Right cardiac atrium (tissue), 5 donors: Measurements from ENCODE around the gene WDFY1. TPM values are rescaled to one million over a fixed set of nuclear protein-coding genes. Genes with fewer than 3 reads are reported as not detected.

Experiments used
- ATAC-seq, 2 donors: fragments of 200-7000 bp; cut with Tn5 transposase; one replicate each; pipeline versions ENCODE4 v1.8.0 to v1.9.1; 2020; ENCODE audit warnings: moderate library complexity in 2 of 2, mild to moderate bottlenecking in 1 of 2
- DNase-seq, 3 donors: peaks; one replicate each; pipeline ENCODE4 v3.0.0-alpha.2; 2020
- H3K27ac ChIP-seq: one replicate; pipeline ENCODE4 v1.5.1; 2013; ENCODE audit warnings: mild to moderate bottlenecking, low read length, control low read depth, moderate library complexity
- H3K27me3 ChIP-seq: one replicate; pipeline ENCODE4 v1.6.1; 2013; ENCODE audit not compliant: control insufficient read depth, insufficient read depth
- H3K4me1 ChIP-seq: one replicate; pipeline ENCODE4 v1.6.1; 2013; ENCODE audit warnings: low read length; ENCODE audit not compliant: control insufficient read depth, insufficient read depth
- H3K4me3 ChIP-seq: one replicate; pipeline ENCODE4 v1.5.1; 2013; ENCODE audit warnings: low read length, control low read depth
- H3K9me3 ChIP-seq: one replicate; pipeline ENCODE4 v1.6.1; 2013; ENCODE audit warnings: low read length; ENCODE audit not compliant: control insufficient read depth
- WGBS: extraction: QIAGEN DNeasy Blood & Tissue Kit; methylation state at CpG from one replicate; pipeline ENCODE4 v1.1.7; 2013; 5-methylcytosine and 5-hydroxymethylcytosine counted together
- intact Hi-C, 4 donors: fragments of 100-400 bp; cut with DNase I; formaldehyde crosslinking; loops; one replicate each; pipeline versions ENCODE4 v1.11.0 to v1.14.0; 2022 to 2023
- polyA plus RNA-seq: library from polyadenylated mRNA; stranded (reverse); fragments of 200-250 nt; gene quantifications from one replicate; pipeline ENCODE4 v1.2.3, GENCODE V29; 2013
- total RNA-seq, 4 donors: library from RNA; stranded (reverse); fragmentation: NEBNext Ultra II Directional; extraction: Animal tissue kit (Norgen Biotek cat#: 25700); gene quantifications; one replicate each; pipeline ENCODE4 v1.2.1, GENCODE V29; 2021
- donor health status: healthy with polysubstance abuse.
- donor health status: DM: no; HTN: yes; CAD: no.
- donor health status: DM: no; HTN: no; CAD: no.
- donor health status: DM: no; HTN: yes; CAD: no; lungs with severe emphysema.
- donor health status: DM: yes; HTN: yes; CAD: no.

WDFY1 gene
- total and polyA plus RNA-seq, 5 donors: 10.7 to 21.2 (median 15.9) TPM

DNA sequence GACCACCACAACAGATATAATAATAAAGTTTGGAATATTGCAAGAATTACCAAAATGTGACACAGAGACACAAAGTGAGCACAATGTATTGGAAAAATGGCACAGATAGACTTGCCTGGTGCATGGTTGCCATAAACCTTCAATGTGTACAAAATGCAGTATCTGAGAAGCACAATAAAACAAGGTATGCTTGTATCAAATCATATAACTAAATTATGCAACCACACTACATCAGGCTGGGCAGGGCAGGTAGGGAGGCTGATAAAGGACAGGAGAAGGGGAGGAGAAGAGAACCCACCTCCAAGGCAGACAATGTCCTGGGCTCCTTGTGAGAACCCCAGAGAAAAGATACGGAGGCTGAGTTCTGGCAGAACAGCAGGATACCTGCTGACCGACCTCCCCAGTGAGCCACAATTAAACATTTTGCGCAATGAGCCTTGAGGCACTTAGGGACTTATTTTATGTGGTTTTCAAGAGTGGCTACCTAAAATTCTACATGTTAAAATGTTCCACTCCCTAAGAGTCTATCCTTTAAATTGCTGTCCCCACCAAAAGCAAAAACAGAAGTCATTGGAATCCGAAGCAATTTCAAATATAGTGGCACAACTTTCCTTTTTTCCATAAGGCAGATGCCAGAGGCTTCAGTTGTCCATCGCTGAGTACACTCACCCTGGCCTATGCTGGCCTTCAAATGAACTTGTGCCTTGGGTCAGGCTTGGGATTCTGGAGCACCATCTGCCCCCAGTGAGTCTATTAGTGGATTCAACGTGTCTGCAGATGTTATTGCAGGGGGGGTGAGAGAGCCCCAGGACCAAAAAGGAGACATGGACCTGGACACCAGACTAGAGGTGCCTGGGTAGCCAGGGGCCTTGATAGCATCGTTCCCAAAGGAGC lies 16.8 kb downstream of the WDFY1 start:
- Histone ChIP-seq H3K9me3 (no peaks in the 10 kb centered on the region), H3K4me1 (peaks cover 5% of the 10 kb centered on the region), H3K4me3 (no peak overlapping the region), H3K27ac (no peak overlapping the region), H3K27me3 (no peaks in the 10 kb centered on the region)
- 92% methylated on average over 7 of the region's 7 CpGs for WGBS
- DNase-seq (no peak), ATAC-seq (no peak)
- intact Hi-C loops: no loop called here

DNA sequence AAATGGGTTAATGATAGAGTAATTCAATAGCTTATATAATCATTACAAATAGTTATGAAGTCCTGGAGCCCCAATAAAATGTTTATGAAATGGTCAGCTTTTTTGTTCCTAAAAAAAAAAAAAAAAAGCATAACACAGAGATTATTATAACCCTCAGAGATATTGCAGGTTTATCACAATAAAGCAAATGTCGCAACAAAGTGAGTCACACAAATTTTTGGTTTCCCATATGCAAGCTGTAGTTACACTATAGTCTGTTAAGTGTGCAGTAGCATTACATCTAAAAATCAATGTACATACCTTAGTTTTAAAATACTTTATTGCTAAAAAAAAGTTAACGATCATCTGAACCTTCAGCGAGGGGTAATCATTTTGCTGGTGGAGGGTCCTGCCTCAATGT lies 20.0 kb downstream of the WDFY1 start:
- no peak for ATAC-seq
- Histone ChIP-seq H3K27me3 (no peaks in the 10 kb centered on the region), H3K27ac (no peak overlapping the region), H3K4me1 (peaks cover 5% of the 10 kb centered on the region), H3K9me3 (no peaks in the 10 kb centered on the region), H3K4me3 (no peak overlapping the region)
- DNase-seq: no peak
- 98% methylated on average over 3 of the region's 3 CpGs for WGBS
- intact Hi-C loops: no loop called here

DNA sequence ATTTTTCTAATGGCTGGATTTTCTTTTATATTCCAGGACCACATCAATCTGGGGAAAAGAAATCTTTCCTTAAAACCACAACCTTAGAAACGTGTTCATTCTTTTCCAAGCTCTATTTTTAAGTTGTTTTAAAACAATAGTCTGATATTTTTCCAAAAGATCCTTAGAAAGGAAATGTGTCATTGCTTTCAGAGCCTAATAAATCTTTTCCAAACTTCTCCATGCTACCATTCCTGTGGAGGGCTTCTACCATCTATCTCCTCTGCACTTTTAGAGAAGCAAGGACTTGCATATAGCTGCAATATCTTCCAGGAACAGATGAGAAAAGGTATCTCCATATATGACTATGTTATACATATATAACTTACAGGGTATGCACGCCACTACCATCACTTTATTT lies 21.2 kb downstream of the WDFY1 start:
- Histone ChIP-seq H3K27me3 (no peaks in the 10 kb centered on the region), H3K4me3 (no peak overlapping the region), H3K27ac (no peak overlapping the region), H3K4me1 (peaks cover 2% of the 10 kb centered on the region), H3K9me3 (no peaks in the 10 kb centered on the region)
- ATAC-seq: no peak
- 72% methylated on average over 2 of the region's 2 CpGs for WGBS
- DNase-seq: no peak
- intact Hi-C loops: no loop called here

DNA sequence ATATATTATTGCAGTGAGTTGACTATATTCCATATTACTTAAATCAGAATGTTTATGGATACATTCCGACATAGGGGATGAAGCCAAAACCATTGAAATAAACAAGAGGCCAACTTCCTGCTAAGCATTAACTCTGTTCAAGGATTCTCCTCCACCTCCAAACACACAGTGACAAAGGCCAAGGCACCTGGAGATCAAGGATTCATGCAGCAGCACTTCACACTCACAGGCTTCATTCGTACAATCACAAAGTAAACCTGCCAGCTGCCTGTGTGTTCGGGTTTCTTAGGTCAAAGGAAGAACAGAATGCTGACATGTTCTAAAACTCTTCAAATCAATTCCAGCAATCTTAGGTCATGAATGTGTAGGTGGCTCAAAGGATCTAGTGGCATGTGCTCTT lies 22.8 kb downstream of the WDFY1 start:
- ATAC-seq (no peak), DNase-seq (no peak)
- peaks cover 2% of the 10 kb centered on the region for H3K4me1 ChIP-seq
- H3K27ac ChIP-seq: no peak overlapping the region
- H3K4me3 ChIP-seq: no peak overlapping the region
- intact Hi-C loops: no loop called here
- H3K9me3 ChIP-seq: no peaks in the 10 kb centered on the region
- 78% methylated on average over 3 of the region's 3 CpGs for WGBS
- H3K27me3 ChIP-seq: no peaks in the 10 kb centered on the region

DNA sequence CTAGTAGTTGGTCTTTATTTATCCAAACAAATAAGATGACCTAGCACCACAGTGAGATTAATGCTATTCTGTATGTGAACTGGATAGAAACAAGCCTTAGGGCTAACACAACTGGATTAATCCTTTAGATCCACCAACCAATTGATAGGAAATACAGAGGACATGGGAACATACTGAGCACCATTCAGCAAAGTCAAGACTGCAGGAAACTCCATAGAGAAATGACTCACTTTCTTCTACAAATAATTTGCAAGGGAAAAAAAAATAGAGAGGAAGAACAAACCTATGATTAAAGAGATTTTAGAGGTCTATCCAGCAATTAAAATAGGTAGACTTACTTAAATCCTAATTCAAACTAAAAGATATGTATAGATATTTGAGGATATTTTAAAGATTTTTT lies 23.9 kb downstream of the WDFY1 start:
- no peaks in the 10 kb centered on the region for H3K27me3 ChIP-seq
- peaks cover 2% of the 10 kb centered on the region for H3K4me1 ChIP-seq
- no peak overlapping the region for H3K4me3 ChIP-seq
- ATAC-seq: no peak
- intact Hi-C loops: no loop called here
- H3K9me3 ChIP-seq: no peaks in the 10 kb centered on the region
- H3K27ac ChIP-seq: no peak overlapping the region
- no peak for DNase-seq

DNA sequence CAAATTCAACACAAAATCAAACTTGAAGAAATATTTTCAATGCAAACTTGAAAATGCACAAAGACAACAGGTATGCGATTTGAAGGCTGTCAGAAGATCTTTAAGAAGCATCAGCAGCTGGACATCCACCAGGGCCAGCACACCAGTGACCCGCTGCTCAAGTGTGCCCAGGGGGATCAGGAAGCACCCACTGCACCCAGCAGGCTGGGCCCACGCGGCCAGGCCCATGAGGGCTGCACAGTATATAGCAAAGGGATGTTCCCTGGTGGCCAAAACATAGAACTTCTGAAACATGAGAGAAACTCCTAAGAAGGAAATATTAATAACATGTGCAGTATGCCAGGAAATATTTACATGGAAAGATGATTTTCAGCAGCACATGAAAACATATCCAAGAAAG lies 25.0 kb downstream of the WDFY1 start:
- intact Hi-C loops: no loop called here
- no peak for ATAC-seq

DNA sequence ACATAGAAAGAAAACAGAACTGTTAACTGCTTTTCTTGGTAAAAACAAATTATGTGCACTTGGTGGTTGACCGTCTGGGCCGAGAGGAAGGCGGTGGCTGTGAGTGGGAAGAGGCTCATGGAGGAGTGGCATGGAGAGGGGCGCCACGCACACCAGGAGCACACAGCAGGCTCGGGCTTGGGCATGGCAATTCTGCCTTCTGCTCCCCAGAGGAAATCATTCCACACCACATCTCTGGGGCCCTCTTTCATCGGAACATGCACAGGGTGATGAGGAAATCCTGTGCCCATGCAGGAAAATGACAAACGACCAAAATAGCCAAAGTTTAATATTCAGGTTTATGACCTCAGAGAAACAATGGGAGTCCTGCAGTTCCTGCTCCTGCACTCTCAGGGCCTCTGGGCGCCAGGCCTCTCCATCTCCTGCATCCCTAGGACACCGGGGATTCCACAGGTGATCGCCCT lies 26.4 kb downstream of the WDFY1 start:
- Histone ChIP-seq H3K4me1 (peaks cover 2% of the 10 kb centered on the region), H3K4me3 (no peak overlapping the region), H3K9me3 (no peaks in the 10 kb centered on the region), H3K27ac (no peak overlapping the region), H3K27me3 (no peaks in the 10 kb centered on the region)
- intact Hi-C loops: no loop called here
- whole genome bisulfite sequencing: 67% methylated on average over 11 of the region's 11 CpGs
- ATAC-seq (peak; percentile 21 to 36), DNase-seq (no peak)

More for the DNA sequence above, 25.0 kb downstream of the WDFY1 start:
- H3K4me3 ChIP-seq: no peak overlapping the region
- H3K27ac ChIP-seq: no peak overlapping the region
- DNase-seq: no peak
- H3K9me3 ChIP-seq: no peaks in the 10 kb centered on the region
- no peaks in the 10 kb centered on the region for H3K27me3 ChIP-seq
- 96% methylated on average over 4 of the region's 4 CpGs for WGBS
- peaks cover 2% of the 10 kb centered on the region for H3K4me1 ChIP-seq

DNA sequence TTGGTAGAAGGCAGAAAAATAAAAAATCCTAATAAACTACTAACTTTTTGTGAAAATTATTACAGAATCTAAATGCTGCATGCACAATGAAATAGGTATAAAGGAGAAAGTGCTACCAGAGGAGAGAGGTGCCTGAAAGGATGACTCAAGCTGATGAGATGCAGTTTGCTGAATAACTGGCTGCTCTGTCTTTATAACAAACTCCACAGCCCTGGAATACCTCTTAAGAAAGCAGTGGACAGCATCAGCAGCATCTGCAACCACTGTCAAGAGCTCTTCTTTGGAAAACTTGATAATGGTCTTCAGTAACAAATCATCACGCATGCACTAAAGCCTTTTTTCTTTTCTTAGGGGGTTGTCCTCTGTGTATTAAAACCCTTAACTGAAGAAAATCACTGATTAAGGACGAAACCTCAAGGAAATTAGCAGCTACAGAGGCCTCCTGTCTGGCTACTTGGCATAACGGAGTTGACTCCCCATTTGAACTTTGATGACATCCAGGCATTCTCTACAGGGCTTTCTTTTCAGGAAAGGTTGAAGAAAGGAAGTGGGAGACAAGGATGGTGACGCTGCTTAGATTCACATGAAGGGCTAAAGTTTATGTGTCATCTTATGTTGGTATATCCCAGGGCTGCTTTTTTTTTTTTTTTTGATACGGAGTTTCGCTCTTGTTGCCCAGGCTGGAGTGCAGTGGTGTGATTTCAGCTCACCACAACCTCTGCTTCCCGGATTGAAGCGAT lies 28.8 kb downstream of the WDFY1 start:
- peaks cover 2% of the 10 kb centered on the region for H3K4me1 ChIP-seq
- H3K27ac ChIP-seq: no peak overlapping the region
- intact Hi-C loops: no loop called here
- 77% methylated on average over 8 of the region's 8 CpGs for WGBS
- ATAC-seq (no peak), DNase-seq (no peak)
- H3K27me3 ChIP-seq: no peaks in the 10 kb centered on the region
- no peak overlapping the region for H3K4me3 ChIP-seq
- H3K9me3 ChIP-seq: no peaks in the 10 kb centered on the region

DNA sequence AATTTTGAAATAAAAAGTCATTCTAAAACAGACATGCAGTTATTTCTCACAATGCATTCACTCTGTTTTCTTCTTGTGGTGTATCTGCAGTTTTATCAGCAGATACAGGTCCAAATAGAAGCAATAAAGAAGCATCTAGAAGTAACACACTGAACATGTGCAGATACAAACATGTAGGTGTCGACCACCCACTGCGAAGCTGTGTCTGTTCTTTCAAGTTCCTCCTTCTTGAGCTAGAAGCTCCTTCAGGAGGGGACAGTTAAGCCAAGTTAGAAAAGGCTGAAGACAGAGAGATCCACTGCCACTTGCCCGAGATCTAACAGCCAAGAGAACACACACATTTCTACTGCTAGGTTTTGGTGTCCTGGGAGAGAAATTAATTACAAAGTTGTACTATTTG lies 30.1 kb downstream of the WDFY1 start:
- peaks cover under 1% of the 10 kb centered on the region for H3K4me1 ChIP-seq
- no peaks in the 10 kb centered on the region for H3K9me3 ChIP-seq
- WGBS: 90% methylated on average over 3 of the region's 3 CpGs
- no peak overlapping the region for H3K4me3 ChIP-seq
- intact Hi-C loops: no loop called here
- H3K27me3 ChIP-seq: no peaks in the 10 kb centered on the region
- no peak overlapping the region for H3K27ac ChIP-seq
- DNase-seq: no peak
- no peak for ATAC-seq

DNA sequence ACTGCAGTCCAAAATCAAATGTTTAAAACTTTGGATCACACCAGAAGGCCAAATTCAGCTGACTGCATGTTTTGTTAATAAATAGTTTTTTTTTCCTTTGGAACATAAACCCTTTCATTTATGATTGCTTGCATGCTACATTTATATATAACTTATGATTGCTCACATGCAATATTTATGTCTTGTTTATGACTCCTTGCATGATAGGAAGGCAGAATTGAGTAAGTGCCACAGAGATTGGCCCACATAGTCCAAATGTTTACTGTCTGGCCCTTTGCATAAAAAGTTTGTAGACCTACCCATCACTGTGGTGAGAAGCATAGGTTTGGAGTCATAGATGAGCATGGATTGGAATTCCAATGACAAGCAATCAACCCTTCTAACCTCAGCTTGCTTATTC lies 30.8 kb downstream of the WDFY1 start:
- no peak for ATAC-seq
- no peak overlapping the region for H3K27ac ChIP-seq
- peaks cover 3% of the 10 kb centered on the region for H3K4me1 ChIP-seq
- no peak overlapping the region for H3K4me3 ChIP-seq
- DNase-seq: no peak
- no peaks in the 10 kb centered on the region for H3K9me3 ChIP-seq
- intact Hi-C loops: no loop called here
- H3K27me3 ChIP-seq: no peaks in the 10 kb centered on the region

DNA sequence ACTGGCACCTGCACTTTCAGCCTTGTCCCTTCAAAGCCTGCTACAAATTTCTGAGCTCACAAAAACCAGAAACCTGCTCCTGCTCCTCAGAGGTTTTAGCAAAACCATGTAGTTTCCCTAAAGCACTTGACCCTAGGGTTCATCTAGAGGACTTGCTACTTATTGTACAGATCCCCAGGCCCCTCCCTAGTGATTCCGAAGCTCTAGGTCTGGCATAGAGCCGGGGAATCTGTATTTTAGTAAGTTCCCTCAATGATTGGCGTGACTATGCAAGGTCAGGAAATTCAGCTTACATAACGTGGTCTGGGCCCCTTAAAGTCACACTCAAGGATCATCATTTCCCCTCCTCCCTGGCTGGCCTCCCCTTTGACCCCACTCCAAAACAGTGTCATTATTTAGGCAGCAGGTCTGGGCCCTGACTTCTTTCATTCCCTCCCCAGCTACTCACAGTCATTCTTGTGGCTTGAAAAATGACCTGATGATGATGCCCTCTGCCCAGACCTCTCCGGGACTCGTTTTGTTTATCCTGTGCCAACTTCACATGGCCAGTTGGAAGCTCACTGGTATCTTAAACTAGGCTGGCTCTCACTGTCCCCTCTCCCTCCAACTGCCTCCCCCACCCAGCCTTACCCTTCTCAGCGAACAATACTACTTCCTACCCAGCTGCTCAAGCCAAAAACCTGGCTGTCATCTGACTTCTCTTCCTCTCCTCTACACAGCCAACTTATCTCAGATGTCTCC lies 36.0 kb downstream of the WDFY1 start:
- intact Hi-C loops: no loop called here
- H3K27ac ChIP-seq: no peak overlapping the region
- 51% methylated on average over 7 of the region's 7 CpGs for WGBS
- H3K9me3 ChIP-seq: no peaks in the 10 kb centered on the region
- ATAC-seq (peak in 1 of 2 donors; percentile 55), DNase-seq (no peak)
- no peak overlapping the region for H3K4me3 ChIP-seq
- no peaks in the 10 kb centered on the region for H3K27me3 ChIP-seq
- peaks cover 10% of the 10 kb centered on the region for H3K4me1 ChIP-seq
